SK-N-DZ (cell line): Measurements from ENCODE around the gene RNF212.

ENCODE experiments used
- DNase-seq: peaks from one replicate; pipeline ENCODE4 v3.0.0-alpha.2; 2015; ENCODE audit warnings: low spot score

Gene RNF212

DNA sequence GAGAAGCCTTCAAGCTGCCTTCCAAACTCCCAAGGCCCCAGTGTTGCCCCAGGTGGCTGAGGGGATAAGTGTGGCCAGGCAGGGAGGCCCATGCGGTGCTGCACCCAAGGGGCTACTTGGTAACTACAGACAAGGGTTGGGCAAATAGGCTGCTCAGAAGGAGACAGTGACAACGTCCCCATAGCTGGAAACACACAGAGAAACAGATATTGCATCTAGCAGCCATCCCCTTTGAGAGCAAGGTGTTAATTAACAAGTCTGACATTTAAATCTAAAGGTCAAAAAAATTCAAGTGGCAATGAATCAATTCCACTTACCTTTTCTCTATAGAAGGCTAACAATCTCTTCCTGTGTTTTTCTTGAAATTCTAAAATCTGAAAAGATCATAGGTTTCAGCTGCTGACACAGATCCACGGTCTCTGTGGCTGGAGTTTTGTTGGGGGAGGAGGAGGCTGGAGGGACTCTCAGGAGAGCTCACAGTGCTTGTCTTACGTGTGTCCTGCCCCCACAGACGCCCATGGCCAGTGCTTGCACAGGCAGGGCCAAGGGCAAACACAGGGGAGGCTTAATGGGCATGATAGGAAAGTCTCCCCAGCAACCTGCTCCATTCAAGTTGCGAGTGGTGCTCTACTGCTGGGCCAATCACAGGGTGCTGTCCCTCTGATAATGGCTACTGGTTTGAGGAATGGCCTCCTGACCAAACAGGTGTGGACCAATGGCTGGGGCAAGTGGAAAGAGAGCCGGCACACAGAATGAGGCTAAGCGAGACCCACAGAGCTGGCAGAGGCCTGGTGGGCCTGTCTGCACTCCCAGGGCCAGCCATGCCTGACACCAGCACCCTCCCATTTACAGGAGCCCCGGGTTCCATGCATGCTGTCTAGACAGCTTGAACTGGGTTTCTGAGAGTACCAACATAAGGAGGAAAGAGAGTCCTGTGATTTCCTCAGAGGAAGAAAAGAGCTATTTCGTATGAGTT, 22.6 kb downstream of the RNF212 start:
- DNase-seq = no peak

DNA sequence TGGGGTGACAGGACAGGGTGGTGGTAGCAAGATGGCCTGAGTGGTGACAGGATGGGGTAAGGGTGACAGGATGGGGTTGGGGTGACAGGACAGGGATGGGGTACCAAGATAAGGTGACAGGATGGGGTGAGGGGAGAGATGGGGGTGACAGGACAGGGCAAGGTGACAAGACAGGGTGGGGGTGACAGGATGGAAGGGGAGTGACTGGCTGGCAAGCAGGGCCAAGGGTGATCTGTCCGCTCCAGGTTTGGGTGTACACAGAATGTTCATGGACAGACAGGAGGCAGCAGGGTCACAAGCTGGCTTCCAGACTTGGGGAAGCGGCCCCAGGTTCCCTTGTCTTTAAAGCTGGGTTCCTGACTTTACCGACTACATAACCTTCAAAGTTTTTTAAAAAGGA, 23.3 kb downstream of the RNF212 start:
- DNase-seq = no peak

DNA sequence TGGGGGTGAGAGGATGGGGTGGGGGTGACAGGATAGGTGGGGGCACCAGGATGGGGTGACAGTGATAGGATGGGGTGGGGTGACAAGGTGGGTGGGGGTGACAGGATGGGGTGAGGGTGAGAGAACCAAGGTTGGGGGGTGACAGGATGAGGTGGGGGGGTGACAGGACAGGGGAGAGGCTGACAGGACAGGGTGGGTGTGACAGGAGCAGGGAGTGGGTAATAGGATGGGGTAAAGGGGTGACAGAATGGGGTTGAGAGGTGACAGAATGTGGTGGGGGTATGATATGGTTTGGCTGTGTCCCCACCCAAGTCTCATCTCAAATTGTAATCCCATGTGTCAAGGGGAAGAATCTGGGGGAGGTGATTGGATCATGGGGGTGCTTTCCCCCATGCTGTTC, 26.0 kb downstream of the RNF212 start:
- DNase-seq = no peak

DNA sequence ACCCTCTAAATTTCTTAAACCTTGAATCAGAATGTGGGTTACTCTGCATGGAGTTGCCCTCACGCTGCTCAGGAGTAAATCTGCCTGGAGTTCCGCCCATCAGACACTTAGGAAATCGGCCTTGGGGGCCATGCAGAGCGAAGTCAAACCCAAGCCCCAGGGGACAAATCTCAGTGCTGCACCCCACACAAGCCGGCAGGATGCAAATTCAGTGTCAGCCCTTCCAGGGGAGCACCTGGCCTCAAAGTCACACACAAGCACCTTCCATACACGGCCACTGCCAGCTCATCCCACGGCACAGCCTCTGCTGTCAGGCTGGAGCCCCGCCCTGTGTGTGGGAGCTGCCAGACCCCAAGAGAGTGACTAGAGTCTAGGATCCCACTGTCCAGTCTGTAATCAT, 27.4 kb downstream of the RNF212 start:
- DNase-seq = no peak

DNA sequence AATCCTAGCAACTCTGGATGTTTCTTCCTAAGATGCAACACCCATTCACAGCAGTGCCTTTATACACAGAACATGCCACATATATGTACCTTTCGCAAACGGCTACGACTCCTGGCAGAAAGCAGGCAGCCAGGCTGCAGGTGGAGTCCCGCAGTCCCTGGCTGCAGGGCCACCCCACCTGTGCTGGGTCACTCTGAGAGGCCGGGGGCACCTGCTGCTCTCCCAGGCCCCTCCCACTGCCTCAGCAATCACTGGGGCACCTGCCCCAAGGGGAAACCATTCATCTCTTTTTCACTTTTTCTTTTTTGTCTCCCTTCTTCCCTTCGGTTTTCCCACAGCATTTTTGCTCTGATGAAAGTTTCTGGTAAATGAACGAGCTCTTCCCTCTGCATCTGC, 28.0 kb downstream of the RNF212 start:
- DNase-seq = no peak

DNA sequence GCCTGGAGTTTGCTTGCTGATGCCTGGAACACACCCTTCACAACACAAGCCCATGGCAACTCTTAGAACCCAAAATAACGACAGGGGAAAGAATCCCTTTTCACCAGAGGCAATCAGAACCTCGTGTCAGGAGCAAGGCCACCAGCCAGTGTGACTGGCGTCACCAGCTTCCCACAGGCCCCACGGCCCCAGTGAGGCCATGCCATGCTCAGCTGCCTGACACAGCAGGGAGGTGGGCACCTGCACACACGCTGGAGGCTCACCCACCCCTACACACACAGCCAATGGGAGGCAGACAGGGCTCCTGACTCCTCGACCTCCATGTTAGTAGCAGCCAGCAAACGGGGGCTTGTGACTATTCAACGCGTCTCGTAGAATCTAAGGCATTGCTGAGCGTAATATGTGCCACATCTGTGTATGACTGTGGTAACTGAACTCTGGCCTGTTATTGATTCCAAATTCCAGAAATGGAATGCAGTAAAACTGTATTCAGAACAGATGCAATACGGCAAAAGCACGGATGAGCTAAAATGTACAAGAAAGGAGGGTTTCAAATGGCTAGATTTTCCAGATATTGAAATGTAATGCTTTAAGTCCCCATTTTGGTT, 28.5 kb downstream of the RNF212 start:
- no peak for DNase-seq

DNA sequence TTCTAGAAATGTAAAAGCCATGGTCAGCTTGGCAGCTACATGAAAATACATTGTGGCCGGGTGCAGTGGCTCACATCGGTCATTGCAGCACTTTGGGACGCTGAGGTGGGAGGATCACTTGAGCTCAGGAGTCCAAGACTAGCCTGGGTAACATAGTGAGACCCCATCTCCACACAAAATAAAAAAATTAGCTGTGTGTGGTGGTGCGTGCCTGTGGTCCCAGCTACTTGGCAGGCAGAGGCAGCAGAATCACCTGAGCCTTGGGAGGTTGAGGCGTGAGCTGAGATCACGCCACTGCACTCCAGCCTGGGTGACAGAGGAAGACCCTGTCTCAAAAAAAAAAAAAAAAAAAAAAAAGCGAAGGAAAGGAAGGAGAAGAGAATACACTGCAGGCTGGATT, 29.0 kb downstream of the RNF212 start:
- DNase-seq = no peak

DNA sequence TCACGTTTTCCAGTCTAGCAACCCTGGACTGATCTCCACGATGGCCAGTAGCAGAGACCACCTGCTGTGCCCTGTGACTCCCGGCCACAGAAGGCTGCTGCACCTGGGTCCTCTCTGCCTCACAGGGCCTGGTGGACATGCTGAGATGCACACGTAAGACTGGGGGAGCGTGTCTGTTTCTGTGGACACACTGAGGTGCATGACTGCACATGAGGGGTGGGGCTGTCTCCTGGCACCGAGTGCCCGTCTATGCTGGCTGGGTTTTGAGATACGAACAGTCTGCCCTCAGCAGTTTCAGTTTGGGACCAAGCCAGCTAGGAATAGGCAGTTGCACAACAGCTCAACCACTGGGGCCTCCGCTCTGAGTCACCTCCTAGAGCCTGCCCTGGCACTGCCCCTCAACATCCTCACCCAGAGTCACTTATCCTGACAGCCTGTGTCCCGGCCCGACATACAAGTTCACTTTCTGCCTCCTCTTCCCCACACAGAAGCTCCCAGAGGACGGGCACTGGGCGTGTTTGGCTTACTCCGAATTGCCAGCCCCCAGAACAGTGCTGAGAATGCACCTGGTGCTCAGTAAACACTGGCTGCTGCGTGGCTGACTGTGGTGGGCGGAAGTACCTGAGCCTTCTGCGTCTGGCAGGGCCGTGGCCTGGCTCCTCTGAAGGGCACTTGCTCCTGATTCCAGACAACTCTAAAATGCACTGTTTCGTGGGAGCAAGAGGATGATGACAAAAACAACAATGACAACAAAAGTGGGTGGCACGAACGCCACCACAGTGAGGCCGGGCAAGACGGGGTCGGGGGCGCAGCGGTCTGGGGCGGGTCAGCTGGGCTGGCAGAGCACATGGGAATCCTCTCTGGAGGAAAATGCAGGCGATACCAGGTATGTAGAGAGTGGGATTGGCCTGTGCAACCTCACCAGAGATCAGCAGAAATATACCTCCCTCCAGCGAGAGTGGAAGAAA, 30.9 kb downstream of the RNF212 start:
- no peak for DNase-seq

DNA sequence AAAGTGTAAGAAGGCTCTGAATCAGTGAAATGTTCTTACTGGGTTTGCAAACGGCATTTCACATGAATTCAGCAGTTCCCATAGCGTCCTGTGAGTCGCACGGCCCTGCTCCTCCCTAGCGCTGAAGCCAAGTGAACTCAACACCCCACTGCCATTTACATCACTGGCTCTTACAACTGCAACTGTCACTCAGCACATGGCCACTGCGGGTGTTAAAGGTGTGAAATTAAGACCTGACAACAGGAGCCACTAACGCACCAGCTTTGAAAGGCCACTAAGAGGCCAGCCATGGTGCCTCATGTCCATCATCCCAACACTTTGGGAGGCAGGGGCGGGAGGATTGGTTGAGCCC, 31.7 kb downstream of the RNF212 start:
- no peak for DNase-seq

DNA sequence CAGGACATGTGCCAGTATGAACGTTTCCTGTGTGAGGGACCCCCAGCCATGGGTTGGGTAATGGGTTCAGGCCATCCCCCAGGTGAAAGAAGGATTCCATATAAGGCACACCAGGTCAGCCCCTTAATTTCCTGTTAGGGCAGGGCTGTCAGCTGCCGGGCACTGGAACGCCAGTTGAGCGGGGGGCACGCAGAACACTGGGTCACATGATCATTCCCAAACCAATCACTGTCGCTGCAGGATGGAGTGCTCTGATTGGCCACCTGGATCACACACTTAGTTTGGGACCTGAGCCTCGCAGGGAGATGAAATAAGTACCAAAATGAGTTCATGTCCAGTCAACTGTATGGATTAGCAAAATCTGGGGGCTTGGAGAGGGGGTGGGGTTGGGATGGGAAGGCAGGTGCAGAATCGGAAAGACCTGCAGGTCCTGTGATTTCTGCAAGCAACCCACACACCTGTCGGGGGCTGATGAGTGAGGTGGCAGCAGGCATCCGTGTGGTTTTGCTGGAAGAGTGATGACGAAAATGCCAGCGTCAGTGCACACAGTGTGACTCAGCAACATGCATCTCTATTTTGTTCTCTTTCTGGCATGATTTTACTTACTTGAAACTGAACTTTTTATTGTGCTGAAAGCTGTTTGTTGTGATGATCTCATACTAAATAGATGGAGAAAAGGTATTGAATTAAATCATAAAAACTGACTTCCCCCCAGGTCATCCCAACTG, 32.2 kb downstream of the RNF212 start:
- DNase-seq = no peak

DNA sequence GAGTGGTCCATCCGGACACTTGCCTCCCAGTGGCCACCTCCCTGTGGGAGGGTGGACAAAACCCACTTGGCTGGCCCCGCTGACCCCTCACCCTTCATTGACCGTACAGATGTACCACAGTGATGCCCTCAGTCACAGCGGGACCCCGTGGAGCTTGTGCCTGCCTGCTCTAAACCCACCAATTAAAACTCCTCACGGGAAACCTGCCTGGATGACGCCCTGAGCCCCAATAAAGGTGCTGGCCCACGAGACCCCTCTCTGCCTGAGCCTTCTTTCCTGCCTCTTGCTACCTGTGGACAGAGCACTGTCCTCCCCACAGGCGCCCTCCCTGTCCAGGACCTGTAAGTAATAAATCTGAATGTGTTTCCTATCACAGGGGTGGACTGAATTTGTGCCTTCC, 32.9 kb downstream of the RNF212 start:
- DNase-seq = no peak

DNA sequence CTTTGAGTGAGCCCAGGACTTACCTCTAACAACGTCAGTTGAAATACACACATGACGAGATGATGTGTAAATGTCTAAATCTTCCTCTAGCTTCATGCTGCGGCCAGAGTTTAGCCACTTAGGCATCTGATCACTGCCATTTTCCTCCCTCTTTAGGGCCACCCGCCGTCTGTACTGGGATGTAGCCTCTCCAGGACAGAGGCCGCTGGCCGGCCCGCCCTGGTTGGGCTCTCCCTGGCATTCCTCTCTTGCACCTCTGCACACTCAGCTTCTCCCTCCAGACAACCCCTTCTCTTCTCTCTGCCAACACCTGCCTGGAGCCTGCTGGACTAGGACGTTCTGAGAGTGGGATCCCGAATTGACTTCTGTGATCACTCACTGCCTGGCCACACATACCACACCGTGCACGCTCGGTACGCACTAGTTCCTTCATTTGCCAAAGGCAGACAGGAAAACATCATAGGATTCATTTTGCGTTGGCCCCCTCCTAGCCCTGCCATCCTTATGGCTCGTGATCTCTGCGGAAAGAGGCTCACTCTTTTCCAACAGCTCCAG, 33.6 kb downstream of the RNF212 start:
- DNase-seq = no peak

DNA sequence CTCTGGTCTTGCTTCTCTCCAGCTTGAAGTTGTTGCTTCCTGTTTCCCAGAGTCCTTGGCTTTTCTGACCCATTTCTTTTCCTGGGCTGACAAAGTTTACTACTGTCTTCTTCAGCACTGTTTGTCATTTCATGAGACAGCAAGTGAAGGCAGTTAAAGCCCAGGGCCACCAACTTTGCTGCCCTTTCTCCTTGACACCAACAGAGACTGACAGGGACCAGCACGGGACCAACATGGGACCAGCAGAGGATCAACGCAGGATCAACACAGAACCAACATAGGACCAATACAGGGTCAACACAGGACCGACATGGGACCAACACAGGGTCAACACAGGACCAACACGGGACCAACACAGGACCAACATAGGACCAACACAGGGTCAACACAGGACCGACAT, 34.9 kb downstream of the RNF212 start:
- no peak for DNase-seq

DNA sequence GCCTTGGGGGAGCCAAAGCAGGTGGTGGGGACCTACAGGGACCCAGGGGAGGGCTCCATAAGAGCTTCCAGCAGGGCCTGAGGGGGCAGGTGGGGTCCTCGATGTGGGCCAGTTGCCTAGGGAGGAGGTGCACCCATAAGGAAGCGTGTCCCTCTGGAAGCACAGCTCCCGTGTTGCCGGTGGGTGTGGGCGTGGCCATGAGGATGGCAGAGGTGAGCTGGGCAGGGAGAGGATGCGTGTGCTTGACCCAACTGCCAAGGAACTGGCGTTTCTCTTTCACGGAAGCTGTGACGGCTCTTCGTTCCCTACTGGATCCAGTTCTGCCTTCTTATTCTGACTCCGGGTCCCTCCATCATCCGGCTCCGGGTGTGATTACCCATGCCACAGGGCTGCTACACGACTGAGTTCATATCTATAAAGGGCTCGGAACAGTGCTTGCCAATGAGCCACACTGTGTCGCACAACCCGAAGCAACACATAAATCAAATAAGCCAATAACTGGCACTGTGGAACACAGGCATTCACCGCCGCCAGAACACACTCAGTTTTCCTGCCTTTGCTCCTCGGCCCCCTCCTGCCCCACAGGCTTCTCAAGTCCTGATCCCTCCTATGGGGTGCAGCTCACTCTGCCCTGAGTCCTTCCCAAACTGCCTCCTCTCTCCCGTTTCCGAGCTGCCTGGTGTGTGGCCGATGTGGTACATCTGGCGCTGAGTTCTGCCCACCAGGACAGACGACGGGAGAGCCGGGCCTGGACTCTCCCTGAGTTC, 35.5 kb downstream of the RNF212 start:
- no peak for DNase-seq

DNA sequence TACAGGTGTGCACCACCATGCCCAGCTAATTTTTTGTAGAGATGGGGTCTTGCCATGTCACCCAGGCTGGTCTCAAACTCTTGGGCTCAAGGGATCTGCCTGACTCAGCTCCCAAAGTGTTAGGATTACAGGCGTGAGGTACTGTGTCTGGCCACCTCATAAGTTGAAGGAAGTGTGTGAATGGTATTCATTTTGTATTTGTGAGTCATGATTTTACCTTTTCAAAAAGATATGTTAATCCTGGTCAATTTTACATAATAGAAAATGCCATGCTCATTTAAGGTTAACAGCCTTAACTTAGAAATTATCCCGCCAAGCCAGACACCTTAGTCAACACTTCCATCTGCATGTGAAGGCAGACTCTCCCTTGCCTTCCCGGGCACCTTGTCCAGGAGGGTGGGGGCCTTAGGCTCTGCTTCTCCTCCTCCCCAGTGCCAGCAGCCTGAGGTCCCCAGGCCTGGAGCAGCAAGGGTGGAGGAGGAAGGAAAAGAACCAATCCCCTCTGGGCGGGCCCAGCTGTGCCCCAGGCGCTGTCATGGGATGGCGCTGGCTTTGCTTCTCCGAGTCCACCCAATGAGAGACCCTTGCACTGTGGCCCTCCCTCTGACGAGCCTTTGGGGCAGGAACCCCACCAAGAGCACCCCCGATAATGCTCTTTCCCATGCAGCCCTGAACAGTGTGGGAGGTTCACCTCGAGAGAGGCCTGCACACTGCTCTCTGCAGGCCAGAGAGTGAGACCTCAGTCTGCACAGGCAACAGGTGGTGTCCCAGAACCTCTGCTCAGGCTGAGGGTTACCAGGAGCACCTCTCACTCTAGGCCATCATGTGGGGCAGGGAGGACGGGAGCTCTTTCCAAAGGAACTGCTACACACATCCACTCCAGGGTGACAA, 37.3 kb downstream of the RNF212 start:
- no peak for DNase-seq

DNA sequence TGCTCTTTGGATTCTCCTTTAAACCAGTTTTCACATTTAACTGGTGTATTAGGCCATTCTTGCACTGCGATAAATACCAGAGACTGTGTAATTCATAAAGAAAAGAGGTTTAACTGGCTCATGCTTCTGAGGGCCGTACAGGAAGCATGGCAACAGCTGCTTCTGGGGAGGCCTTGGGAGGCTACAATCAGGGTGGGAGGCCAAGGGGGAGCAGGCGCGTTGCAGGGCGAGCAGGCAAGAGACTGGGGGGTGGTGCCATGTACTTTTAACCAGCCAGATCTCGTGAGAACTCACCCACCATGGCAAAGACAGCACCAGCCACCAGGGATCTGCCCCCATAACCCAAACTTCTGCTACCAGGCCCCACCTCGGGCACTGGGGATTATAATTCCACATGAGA, 38.1 kb downstream of the RNF212 start:
- DNase-seq = no peak

DNA sequence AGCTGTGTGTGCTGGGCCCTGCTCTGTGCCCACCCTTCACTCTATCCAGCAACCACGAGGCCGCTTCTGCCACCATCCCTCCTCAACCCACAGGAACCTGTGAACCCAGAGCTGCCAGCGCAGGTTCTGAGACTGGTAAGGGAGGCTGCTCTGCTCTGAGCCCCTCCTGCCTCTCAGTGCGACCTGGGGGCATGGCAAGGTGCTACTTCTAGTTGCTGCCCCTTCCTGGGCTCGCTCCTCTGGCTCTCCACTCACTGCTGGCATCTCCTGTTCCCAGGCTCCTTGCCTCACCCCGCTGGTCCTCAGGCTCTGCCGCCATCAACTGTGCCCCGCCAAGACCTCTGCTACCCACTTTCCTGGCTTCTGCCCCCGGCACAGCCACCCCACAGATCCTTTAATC, 39.3 kb downstream of the RNF212 start:
- DNase-seq = no peak

DNA sequence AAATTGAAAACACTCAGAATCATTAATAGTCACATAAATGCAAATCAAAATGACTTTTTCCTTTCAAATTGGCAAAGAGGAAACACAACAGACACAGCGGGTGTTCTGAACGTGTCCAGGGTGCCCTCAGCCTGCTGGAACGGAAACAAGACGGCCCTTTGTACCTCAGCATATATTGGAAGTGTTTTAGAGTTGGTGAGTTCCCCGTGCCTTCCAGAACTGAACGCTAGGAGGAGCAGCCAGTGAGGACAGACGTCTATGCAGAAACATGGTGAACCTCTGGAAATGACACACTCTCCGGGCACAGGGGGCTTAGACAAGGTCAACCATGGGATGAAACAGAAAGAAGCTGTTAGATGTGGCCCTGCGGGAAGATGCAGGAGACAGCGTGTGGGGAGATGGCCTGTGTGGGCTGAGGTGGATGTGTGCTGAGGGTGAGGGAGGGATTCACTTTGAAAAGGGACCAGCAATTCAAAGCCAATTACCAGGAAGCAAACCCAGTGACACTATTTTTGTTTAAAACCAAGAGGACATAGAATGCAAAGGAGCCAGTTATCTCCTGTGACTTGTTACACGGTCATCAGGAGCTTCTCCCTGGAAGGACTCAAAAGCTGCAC, 40.4 kb downstream of the RNF212 start:
- DNase-seq = peak; percentile 26

DNA sequence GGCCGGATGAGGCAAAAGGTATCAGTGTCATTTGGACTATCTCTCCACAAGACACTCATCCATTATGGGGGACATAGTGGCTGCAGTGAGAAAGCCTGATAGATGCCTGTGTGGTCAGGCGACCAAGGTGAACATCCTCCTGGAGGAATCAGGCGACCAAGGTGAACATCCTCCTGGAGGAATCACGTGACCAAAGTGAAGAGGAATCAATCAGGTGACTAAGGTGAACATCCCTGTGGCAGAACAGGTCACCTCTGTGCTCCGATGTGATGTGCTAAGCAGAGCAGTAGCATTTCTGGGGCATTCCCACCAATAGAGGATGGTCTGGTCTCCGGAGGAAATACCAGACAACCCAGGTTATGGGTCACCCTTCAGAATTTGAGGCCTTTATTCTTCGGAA, 44.0 kb downstream of the RNF212 start:
- no peak for DNase-seq
